GM19467 (cell line): ENCODE measurements around the gene NPFFR1.
A peak's percentile ranks its signal among the peaks of the same experiment; 100 is the strongest.
"Not testable (repeated sequence)": the region's sequence is repeated elsewhere in the genome, so short reads cannot be mapped to it uniquely, and the experiment has no call there.

Experiments used
- ATAC-seq: cut with Tn5 transposase; IDR thresholded peaks from one replicate; pipeline ENCODE4 v1.9.1; 2021; ENCODE audit warnings: mild to moderate bottlenecking, moderate library complexity; ENCODE audit not compliant: unreplicated experiment

NPFFR1 gene

DNA sequence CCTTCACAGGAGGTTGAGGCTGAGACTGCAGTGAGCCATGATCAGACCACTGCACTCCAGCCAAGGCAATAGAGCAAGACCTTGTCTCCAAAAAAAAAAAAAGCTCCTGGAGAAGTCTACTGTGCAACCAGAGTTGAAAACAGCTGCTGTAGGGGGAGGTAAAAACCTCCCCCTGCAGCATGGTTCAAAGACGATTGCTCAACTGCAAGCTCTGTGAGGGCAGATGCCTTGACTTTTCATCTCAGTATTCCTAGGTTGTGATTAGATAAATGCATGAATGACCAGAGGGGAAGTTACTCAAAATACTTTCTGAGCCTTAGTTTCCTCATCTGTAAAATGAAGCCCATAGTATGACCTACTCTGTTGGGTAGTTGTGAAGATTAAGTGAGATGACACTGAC is 25.6 kb downstream of the NPFFR1 start:
- ATAC-seq = no peak

DNA sequence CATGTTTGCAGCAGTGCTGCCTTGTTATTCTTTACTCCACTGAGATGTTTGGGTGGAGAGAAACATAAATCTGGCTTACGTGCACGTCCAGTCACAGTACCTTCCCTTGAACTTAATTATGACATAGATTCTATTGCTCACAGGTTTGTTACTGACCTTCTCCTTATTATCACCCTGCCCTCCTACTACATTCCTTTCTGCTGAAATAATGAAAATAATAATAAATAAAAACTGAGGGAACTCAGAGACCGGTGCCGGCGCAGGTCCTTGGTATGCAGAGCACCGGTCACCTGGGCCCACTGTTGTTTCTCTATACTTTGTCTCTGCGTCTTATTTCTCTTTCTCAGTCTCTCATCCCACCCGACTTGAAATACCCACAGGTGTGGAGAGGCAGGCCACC is 26.0 kb downstream of the NPFFR1 start:
- ATAC-seq = not testable (repeated sequence)

DNA sequence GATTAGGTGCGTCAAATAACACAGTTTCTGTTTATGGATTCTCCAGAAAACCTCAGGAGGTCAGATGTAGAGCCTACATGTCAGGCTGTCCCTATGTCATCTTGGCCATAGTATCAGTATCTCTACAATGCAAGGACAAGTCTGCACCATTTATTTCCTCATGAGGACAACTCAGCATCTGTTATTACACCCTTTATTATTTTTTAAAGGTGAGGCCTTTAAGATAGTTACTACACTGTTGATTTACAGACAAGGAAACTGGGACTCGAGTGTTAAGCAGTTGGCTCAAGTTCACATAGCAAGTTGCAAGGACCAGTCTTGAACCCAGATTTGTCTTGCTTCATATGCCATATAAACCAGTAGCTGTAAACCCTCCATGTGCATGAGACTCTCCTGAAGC is 27.3 kb downstream of the NPFFR1 start:
- ATAC-seq = no peak

DNA sequence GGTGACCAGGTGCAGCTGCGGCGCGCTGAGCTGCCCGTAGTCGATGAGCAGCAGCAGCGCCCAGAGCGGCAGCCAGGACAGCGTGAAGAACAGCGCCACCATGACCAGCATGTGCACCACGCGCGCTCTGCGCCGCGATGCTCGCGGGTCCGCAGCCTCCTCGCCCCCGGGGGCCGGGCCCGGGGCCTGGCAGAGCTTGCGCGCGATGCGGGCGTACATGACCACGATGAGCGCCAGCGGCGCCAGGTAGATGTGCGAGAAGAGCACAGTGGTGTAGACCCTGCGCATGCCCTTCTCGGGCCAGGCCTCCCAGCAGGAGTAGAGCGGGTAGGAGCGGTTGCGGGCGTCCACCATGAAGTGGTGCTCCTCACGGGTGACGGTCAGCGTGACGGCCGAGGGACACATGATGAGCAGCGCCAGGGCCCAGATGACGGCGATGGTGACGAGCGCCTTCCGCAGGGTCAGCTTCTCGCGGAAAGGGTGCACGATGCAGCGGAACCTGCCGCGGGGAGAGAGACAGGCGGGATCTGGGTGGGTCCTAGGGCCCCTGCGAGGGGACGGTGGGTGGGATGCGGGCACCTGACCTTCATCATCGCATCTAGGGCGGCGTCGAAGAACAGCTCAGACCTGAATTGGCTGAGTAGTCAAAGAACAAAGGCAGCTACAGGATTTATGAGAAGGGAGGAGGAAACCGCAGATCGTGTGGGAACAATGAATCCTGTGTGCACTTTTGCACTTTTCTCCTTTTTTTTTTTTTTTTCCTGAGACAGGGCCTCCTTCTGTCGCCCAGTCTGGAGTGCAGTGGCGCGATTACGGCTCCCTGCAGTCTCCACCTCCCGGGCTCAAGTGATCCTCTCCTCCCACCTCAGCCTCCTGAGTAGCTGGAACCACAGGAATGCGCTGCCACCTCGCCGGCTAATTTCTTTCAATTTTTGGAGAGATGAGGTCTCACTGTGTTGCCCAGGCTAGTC is 28.2 kb downstream of the NPFFR1 start:
- no peak for ATAC-seq

DNA sequence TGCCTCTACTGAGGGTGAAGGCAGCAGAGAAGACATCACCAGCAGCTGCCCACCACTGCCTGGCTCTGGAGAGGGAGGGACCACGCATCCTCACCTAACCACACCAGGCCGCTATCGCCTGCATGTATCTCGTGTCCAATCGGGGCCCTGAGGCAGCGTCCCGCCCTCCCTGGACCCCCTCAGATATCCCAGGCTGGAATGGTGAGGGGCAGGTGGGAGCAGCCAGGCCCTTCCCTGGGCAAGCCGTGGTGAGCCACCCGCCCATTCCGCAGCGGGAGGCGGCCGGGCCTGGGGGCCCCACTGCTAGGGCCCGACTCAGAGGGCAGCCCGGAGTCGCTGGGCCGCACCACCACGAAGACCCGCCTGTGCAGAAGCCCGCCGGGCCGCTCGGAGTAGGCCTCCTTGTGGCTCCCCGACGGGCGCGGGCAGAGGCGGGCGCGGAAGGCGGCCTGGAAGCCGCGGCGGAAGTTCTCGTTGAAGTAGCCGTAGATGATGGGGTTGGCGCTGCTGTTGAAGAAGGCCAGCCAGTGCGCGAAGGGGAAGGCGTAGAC is 29.0 kb downstream of the NPFFR1 start:
- ATAC-seq = no peak

DNA sequence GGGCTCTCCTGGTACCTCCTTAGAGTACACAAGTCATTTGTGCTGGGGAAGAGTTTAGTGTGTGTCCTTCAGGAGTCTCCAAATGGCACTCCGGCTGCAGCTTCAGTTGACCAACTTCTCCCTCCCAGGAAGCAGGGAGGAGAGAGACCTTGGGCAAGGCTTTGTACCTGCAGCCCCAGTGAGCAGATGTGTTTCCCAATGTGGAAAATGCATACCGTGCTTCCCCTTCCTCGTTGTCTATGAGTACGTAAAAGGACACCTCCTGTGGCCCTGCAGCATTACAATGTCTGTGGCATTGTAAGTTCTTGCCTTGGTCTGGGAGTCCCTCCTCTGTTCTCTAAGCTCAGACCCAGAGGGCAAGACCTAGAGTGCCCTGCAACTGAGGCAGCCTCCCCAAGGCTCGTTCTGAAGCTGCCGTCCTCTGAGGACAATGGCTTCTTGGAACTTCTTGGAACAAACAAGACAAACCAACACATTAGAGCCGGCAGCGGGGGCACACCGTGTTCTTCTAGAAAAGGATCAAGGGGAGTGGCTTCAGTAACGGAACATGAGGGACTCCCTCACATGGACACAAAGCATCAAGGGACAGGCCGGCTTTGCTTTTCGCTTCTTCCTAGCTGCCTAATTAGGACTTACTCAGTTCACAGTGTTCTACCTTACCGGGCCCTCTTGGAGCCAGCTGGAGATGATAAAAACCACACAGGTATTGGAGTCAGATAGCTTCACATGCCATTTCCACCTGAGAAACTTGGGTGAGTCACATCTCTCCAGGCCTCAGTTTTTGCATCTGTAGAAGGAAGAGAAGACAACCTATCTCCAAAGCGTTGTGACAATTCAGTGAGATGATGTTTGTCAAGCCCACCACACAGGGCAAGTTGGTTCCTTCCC is 29.7 kb downstream of the NPFFR1 start:
- no peak for ATAC-seq

DNA sequence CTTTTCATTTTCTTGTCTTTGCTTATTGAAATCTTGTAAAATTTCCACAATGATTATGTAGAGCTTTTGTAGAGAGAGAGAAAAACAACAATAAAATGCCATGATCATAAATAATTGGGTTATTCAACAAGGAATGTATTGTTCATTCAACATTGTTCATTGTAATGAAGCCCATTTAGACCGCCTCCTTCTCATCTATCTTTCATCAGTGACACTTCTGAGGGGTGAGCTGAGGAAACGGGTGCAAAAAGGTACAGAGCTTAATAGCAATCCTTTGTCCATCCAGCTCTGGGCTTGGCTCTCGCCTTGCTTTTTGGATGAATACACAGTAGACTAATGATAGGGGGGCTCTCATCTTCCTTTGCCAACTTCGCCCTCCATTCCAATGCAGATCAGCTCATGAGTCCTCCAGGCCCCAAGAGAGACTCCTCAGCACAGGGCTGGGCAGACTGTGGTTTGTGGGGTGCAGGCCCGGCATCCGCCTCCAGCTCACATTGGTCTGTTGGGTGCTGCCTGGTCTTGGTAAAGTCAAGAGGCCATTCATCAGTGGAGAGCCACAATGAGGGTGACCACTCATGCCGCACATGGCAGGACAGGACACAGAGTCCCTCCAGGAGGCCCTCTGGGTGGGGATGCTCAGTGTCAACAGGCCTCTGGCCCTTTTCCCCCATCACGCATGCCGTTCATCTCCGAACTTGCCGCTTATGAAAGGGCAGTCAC is 32.7 kb downstream of the NPFFR1 start:
- ATAC-seq = no peak

DNA sequence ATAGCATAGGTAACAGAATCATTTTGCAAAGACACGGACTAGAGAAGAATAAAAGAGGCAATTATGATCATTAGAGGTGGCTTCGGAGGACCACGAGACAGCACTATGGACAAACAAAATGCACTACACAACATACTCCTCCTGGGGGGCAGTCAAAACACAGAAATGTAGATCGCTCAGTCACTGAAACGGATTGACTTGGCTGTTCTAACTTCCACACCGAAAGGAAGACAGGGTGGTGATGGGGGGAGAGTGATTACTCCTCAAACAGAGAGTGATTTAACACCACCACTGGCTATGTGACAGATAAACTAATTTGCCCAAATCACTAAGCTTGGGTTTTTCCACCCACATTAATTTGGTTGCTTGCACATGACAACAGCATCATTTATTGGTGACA is 36.4 kb downstream of the NPFFR1 start:
- ATAC-seq = no peak

DNA sequence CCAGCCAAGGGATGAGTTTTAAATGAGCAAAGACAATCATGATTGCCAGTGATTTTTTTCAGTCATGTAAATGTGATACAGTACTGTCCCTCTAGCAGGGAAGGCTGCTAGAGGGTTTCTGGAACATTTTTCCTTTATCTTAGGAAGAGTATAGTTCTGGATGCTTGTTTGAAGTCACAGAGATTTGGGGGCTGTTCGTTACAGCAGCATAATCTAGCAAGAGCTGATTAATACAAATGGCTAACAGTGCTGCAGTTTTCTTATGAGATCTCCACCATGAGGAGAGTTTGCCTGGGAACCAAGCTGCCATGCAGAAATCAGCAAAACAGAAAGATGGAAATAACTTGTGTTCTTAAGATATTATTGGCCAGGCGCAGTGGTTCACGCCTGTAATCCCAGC is 42.7 kb downstream of the NPFFR1 start:
- no peak for ATAC-seq

DNA sequence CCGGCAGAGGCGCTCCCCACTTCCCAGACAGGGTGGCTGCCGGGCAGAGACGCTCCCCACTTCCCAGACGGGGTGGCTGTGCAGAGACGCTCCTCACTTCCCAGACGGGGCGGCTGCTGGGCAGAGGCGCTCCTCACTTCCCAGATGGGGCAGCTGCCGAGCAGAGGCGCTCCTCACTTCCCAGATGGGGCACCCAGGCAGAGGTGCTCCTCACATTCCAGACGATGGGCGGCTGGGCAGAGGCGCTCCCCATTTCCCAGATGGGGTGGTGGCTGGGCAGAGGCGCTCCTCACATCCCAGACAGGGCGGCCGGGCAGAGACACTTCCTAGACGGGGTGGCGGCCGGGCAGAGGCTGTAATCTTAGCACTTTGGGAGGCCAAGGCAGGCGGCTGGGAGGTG is 43.8 kb downstream of the NPFFR1 start:
- ATAC-seq = not testable (repeated sequence)

DNA sequence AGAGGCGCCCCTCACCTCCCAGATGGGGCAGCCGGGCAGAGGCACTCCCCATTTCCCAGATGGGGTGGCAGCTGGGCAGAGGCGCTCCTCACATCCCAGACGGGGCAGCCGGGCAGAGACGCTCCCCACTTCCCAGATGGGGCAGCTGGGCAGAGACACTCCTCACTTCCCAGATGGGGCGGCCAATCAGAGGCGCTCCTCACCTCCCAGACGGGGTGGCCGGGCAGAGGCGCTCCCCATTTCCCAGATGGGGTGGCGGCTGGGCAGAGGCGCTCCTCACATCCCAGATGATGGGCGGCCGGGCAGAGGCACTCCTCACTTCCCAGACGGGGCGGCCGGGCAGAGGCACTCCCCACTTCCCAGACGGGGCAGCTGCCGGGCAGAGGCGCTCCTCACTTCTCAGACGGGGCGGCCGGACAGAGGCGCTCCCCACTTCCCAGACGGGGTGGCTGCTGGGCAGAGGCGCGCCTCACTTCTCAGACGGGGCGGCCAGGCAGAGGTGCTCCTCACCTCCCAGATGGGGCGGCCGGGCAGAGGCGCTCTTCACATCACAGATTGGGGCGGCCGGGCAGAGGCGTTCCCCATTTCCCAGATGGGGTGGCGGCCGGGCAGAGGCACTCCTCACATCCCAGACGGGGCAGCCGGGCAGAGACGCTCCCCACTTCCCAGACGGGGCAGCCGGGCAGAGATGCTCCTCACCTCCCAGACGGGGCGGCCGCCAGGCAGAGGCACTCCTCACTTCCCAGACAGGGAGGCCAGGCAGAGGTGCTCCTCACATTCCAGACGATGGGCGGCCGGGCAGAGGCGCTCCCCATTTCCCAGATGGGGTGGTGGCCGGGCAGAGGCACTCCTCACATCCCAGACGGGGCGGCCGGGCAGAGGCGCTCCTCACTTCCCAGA is 44.5 kb downstream of the NPFFR1 start:
- ATAC-seq = not testable (repeated sequence)

DNA sequence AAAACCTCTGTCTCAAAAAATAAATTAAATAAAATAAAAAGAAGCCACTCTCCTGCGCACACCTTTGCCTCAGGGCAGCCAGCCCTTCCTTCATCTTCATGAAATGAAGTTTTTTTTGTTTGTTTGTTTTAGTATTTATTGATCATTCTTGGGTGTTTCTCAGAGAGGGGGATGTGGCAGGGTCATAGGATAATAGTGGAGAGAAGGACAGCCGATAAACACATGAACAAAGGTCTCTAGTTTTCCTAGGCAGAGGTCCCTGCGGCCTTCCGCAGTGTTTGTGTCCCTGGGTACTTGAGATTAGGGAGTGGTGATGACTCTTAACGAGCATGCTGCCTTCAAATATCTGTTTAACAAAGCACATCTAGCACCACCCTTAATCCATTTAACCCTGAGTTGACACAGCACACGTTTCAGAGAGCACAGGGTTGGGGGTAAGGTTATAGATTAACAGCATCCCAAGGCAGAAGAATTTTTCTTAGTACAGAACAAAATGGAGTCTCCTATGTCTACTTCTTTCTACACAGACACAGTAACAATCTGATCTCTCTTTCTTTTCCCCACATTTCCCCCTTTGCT is 45.8 kb downstream of the NPFFR1 start:
- ATAC-seq = not testable (repeated sequence)

DNA sequence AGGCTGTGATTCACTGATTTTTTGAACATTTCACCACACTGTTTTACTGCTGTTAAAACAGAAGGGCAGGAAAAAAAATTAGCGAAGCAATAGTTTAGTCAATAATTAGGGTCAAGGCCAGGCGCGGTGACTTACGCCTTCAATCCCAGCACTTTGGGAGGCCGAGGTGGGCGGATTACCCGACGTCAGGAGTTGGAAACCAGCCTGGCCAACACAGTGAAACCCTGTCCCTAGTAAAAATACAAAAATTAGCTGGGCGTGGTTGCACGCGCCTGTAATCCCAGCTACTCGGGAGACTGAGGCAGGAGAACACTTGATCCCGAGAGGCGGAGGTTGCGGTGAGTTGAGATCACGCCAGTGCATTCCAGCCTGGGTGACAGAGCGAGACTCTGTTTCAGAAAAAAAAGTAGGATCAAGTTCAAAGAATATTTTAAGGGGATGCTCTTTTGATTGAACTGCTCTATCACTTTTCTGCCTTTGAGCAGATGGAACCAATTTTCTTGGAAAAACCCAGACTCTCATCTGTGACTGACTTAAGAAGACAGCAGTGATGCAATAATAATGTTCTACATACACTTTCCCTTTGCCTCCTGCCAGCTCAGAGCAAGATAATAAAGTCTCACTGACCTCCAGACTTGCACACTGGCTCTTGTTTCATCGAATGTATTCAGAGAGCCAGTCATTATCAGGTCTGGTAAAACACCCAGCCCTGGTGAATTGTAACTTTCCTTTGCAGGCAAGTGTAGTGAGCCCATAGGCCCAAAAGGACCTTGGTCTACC is 48.9 kb downstream of the NPFFR1 start:
- ATAC-seq = no peak

DNA sequence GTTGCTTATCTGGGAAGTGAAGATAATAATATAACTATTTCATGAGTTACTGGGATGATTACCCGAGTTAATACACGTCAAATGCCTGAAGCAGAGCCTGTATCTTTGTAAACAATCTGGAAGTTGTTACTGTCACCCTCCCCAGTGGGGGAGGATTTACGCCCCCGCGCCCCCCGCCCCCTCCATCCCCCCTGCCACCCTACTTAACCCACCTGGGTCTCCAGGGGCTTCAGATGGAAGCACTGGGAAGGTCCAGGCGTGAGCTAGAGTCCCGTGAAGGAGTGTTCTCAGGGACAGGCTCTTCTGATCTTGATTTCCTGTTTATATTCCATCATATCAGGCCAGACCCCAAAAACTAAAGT is 49.9 kb downstream of the NPFFR1 start:
- no peak for ATAC-seq

DNA sequence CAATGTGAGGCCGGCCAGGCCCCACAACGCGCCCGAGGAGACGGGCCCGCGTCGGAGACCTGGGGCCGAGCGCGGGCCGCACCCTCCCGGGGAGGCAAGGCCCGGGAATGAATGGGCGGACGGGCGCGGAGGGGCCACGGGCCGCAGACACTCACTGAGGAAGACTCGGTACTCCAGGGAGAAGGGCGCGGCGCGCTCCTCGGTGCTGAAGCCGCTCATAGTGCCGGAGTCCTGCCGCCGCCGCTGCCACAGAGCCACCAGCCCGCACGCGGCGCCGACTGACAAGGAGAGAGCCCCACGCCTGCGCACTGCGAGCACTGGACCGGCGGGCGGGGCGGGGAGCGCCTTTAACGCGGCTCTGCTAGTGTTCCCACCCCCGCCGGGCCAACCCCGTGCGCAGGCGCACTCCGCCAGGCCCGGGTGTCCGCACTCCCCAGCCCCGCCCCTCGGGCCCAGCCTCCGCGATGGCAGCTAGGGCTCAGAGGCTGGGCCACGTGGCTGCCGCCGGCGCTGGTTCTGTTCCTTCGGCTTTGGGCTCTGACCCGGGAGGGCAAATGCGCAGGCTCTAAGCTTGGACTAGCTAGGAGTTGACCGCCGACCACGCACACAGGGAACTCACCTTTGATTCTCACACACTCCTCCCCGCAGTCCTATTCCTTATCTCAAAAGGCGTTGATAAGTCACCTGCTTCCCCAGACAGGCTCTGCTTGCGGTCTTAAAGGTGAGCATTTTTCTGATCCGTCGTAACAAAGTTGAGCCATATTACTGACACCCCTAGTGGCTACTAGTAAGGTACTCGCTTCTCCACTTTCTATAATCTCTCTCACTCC is 50.5 kb downstream of the NPFFR1 start, which contains the start of gene PPA1:
Gene PPA1, minus strand, starts transcription at position 321 of the 830 bp plus-strand sequence. Its CDS starts 102 bp downstream, at position 219.
- peak; percentile 85 for ATAC-seq

DNA sequence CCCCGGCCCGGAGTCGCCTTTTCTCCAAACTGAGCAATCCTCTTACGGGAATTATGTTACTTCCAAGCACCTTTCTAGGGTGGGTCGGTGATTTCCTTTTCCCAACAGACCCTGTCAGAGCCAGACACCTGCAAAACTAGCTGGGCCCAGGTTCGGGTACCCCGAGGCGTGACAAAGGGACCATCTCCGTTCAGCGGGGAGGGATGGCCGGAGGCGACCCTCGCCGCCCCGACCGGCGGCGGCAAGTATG is 51.0 kb downstream of the NPFFR1 start:
- no peak for ATAC-seq

DNA sequence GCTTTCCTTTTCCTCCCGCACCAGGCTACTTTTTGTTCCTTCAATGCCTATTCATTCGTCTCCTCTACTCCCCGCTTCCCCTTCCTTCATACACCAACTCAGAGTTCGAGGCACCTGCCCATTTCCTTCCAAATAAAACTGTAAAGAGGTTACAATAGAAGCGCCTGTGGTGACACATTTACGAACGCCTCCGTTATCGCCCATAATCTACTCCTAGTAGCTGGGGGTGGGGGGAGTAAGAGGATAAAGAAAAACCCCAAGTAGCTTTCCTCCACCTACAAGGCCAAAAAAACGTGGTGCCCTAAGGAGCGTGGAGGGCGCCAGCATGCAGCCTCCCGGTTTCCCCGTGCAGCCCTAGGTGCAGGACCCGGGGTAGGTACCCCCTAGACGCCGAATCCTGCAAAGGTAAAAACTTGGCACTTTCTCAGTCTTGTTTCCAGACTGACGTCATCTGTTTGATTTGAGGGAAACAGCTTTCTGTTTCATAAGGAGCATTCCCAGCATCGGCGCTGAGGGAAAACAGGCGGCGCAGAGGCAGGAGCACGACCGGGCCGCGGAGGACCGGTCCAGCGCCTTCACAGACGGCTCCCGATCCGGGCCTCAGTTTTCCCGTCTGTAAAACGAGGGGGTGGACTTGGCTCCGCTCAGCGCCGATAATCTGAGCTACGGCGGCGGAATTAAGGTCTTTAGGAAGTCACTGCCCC is 51.5 kb downstream of the NPFFR1 start:
- ATAC-seq = no peak
